Central memory CD8-positive, alpha-beta T cell (primary cell): ENCODE measurements around the gene PRKD1.

Source experiments
- ATAC-seq: fragments of 150-1000 bp; cut with Tn5 transposase; replicated peaks from 2 replicates; pipeline ENCODE4 v1.10.0; 2022; ENCODE audit warnings: mild to moderate bottlenecking, moderate FRiP score, moderate number of reproducible peaks; ENCODE audit not compliant: poor library complexity, severe bottlenecking; ENCODE audit errors: extremely low read depth
- DNase-seq, 2 donors: peaks; one replicate each; pipeline ENCODE4 v3.0.0; 2021; ENCODE audit warnings: low spot score in 2 of 2
- H3K27ac Mint-ChIP-seq: one replicate; pipeline ENCODE4 v1.8.0; 2022; ENCODE audit warnings: low read depth, mild to moderate bottlenecking, moderate library complexity, mixed read lengths
- H3K27me3 Mint-ChIP-seq: one replicate; pipeline ENCODE4 v1.8.0; 2022; ENCODE audit warnings: mixed read lengths
- H3K36me3 Mint-ChIP-seq: one replicate; pipeline ENCODE4 v1.8.0; 2022; ENCODE audit warnings: mild to moderate bottlenecking, moderate library complexity, mixed read lengths; ENCODE audit not compliant: insufficient read depth
- H3K4me1 Mint-ChIP-seq: one replicate; pipeline ENCODE4 v1.8.0; 2022; ENCODE audit warnings: mixed read lengths
- H3K4me3 Mint-ChIP-seq: one replicate; pipeline ENCODE4 v1.8.0; 2022; ENCODE audit warnings: mild to moderate bottlenecking, moderate library complexity, mixed read lengths
- H3K9me3 Mint-ChIP-seq: one replicate; pipeline ENCODE4 v1.8.0; 2022; ENCODE audit warnings: mixed read lengths

The PRKD1 gene

GRCh38 chr14:29925101-29925722 is 2.4 kb downstream of the PRKD1 start:
- no peaks in the 10 kb centered on the region for H3K36me3 Mint-ChIP-seq
- DNase-seq (no peak), ATAC-seq (no peak)
- peaks cover 20% of the 10 kb centered on the region for H3K9me3 Mint-ChIP-seq
- H3K27ac Mint-ChIP-seq, result no peak overlapping the region
- H3K27me3 Mint-ChIP-seq, result peaks cover 23% of the 10 kb centered on the region
- peaks cover 6% of the 10 kb centered on the region for H3K4me1 Mint-ChIP-seq
- H3K4me3 Mint-ChIP-seq, result no peak overlapping the region

GRCh38 chr14:29919845-29920244 is 7.8 kb downstream of the PRKD1 start:
- Mint-ChIP-seq H3K9me3 (peaks cover 13% of the 10 kb centered on the region), H3K27ac (no peak overlapping the region), H3K27me3 (no peaks in the 10 kb centered on the region), H3K4me1 (no peaks in the 10 kb centered on the region), H3K36me3 (no peaks in the 10 kb centered on the region), H3K4me3 (no peak overlapping the region)
- no peak for ATAC-seq
- DNase-seq, result no peak

- Mint-ChIP-seq H3K4me3 (no peak overlapping the region), H3K4me1 (no peaks in the 10 kb centered on the region), H3K36me3 (no peaks in the 10 kb centered on the region), H3K27me3 (no peaks in the 10 kb centered on the region), H3K9me3 (peaks cover 13% of the 10 kb centered on the region), H3K27ac (no peak overlapping the region)
- DNase-seq (no peak), ATAC-seq (no peak)
Observed at GRCh38 chr14:29918981-29919380, 8.7 kb downstream of the PRKD1 start.

GRCh38 chr14:29913566-29913965 is 14.1 kb downstream of the PRKD1 start:
- Mint-ChIP-seq H3K9me3 (peaks cover 13% of the 10 kb centered on the region), H3K27me3 (no peaks in the 10 kb centered on the region), H3K4me3 (no peak overlapping the region)

GRCh38 chr14:29911810-29912209 is 15.8 kb downstream of the PRKD1 start:
- H3K4me1 Mint-ChIP-seq, result no peaks in the 10 kb centered on the region
- H3K27me3 Mint-ChIP-seq, result no peaks in the 10 kb centered on the region
- DNase-seq (no peak), ATAC-seq (no peak)
- H3K27ac Mint-ChIP-seq, result no peak overlapping the region
- no peaks in the 10 kb centered on the region for H3K36me3 Mint-ChIP-seq
- H3K9me3 Mint-ChIP-seq, result peaks cover 12% of the 10 kb centered on the region
- H3K4me3 Mint-ChIP-seq, result no peak overlapping the region

More at GRCh38 chr14:29913566-29913965, 14.1 kb downstream of the PRKD1 start:
- DNase-seq, result no peak
- no peak overlapping the region for H3K27ac Mint-ChIP-seq
- no peaks in the 10 kb centered on the region for H3K36me3 Mint-ChIP-seq
- H3K4me1 Mint-ChIP-seq, result no peaks in the 10 kb centered on the region
- no peak for ATAC-seq

GRCh38 chr14:29908652-29909577 is 18.7 kb downstream of the PRKD1 start:
- no peaks in the 10 kb centered on the region for H3K36me3 Mint-ChIP-seq
- H3K4me3 Mint-ChIP-seq, result no peak overlapping the region
- H3K9me3 Mint-ChIP-seq, result peaks cover 6% of the 10 kb centered on the region
- ATAC-seq, result no peak
- H3K27ac Mint-ChIP-seq, result no peak overlapping the region
- H3K27me3 Mint-ChIP-seq, result no peaks in the 10 kb centered on the region
- H3K4me1 Mint-ChIP-seq, result no peaks in the 10 kb centered on the region
- DNase-seq, result no peak

GRCh38 chr14:29906256-29906870 is 21.3 kb downstream of the PRKD1 start:
- DNase-seq (no peak), ATAC-seq (no peak)
- no peak overlapping the region for H3K4me3 Mint-ChIP-seq
- H3K27ac Mint-ChIP-seq, result no peak overlapping the region
- H3K27me3 Mint-ChIP-seq, result no peaks in the 10 kb centered on the region
- H3K4me1 Mint-ChIP-seq, result no peaks in the 10 kb centered on the region
- H3K36me3 Mint-ChIP-seq, result no peaks in the 10 kb centered on the region
- no peaks in the 10 kb centered on the region for H3K9me3 Mint-ChIP-seq

- DNase-seq (no peak), ATAC-seq (no peak)
- Mint-ChIP-seq H3K9me3 (peaks cover 5% of the 10 kb centered on the region), H3K27ac (no peak overlapping the region), H3K4me3 (no peak overlapping the region), H3K27me3 (no peaks in the 10 kb centered on the region), H3K4me1 (no peaks in the 10 kb centered on the region), H3K36me3 (no peaks in the 10 kb centered on the region)
Observed at GRCh38 chr14:29905543-29905942, 22.1 kb downstream of the PRKD1 start.

- no peaks in the 10 kb centered on the region for H3K27me3 Mint-ChIP-seq
- no peaks in the 10 kb centered on the region for H3K4me1 Mint-ChIP-seq
- no peaks in the 10 kb centered on the region for H3K36me3 Mint-ChIP-seq
- no peak overlapping the region for H3K4me3 Mint-ChIP-seq
- no peak for ATAC-seq
- peaks cover 7% of the 10 kb centered on the region for H3K9me3 Mint-ChIP-seq
- DNase-seq, result no peak
- H3K27ac Mint-ChIP-seq, result no peak overlapping the region
Observed at GRCh38 chr14:29900609-29901350, 26.9 kb downstream of the PRKD1 start.

- Mint-ChIP-seq H3K4me1 (no peaks in the 10 kb centered on the region), H3K27me3 (no peaks in the 10 kb centered on the region), H3K36me3 (no peaks in the 10 kb centered on the region), H3K4me3 (no peak overlapping the region), H3K9me3 (peaks cover 23% of the 10 kb centered on the region), H3K27ac (no peak overlapping the region)
- ATAC-seq (no peak), DNase-seq (no peak)
Observed at GRCh38 chr14:29898470-29898869, 29.2 kb downstream of the PRKD1 start.

- ATAC-seq (no peak), DNase-seq (no peak)
- H3K4me1 Mint-ChIP-seq, result no peaks in the 10 kb centered on the region
- H3K27me3 Mint-ChIP-seq, result no peaks in the 10 kb centered on the region
- H3K36me3 Mint-ChIP-seq, result no peaks in the 10 kb centered on the region
- H3K27ac Mint-ChIP-seq, result no peak overlapping the region
- H3K4me3 Mint-ChIP-seq, result no peak overlapping the region
- peaks cover 23% of the 10 kb centered on the region for H3K9me3 Mint-ChIP-seq
Observed at GRCh38 chr14:29897181-29897580, 30.5 kb downstream of the PRKD1 start.

GRCh38 chr14:29896354-29896821 is 31.3 kb downstream of the PRKD1 start:
- Mint-ChIP-seq H3K4me1 (no peaks in the 10 kb centered on the region), H3K27ac (no peak overlapping the region), H3K27me3 (no peaks in the 10 kb centered on the region), H3K4me3 (no peak overlapping the region), H3K36me3 (no peaks in the 10 kb centered on the region), H3K9me3 (peaks cover 23% of the 10 kb centered on the region)
- ATAC-seq (no peak), DNase-seq (no peak)
